HEK293 (cell line): ENCODE measurements around the gene CAB39L.

Source experiments
- CTCF ChIA-PET: fragments of 350-600 bp; formaldehyde crosslinking; extraction: SDS; loops from one replicate; lab custom pipeline; 2021; ENCODE audit warnings: antibody characterized with exemption; lab: Yijun Ruan, JAX
- POLR2A ChIA-PET: fragments of 300-600 bp; formaldehyde crosslinking; extraction: SDS; loops from one replicate; lab custom pipeline; 2020; ENCODE audit warnings: antibody characterized with exemption, inconsistent platforms; lab: Yijun Ruan, JAX
- H3K27ac ChIP-seq: fragments of 200-500 bp; sonication (Bioruptor generic); 2 replicates; pipeline ENCODE4 v1.5.1; 2014; ENCODE audit warnings: low read depth, low read length, control low read depth, inconsistent platforms; ENCODE audit errors: extremely low read depth
- H3K36me3 ChIP-seq, 2 experiments: fragments of 200-500 bp in 1 of 2; sonication (Bioruptor generic) in 1 of 2; 1 replicate in 1 of 2; 2 replicates in 1 of 2; pipeline ENCODE4 v1.5.1; 2014 to 2017; ENCODE audit warnings: inconsistent platforms in 2 of 2, low read length in 2 of 2; ENCODE audit not compliant: control insufficient read depth in 2 of 2, insufficient read depth in 1 of 2
- H3K4me1 ChIP-seq: fragments of 200-500 bp; sonication (Bioruptor generic); 2 replicates; pipeline ENCODE4 v1.5.1; 2014; ENCODE audit warnings: mild to moderate bottlenecking, low read length, inconsistent platforms; ENCODE audit not compliant: control insufficient read depth, insufficient read depth
- H3K4me3 ChIP-seq: 2 replicates; pipeline ENCODE4 v1.5.1; 2011; ENCODE audit warnings: low read depth, mild to moderate bottlenecking, control low read depth, low read length, moderate library complexity
- H3K9me3 ChIP-seq: fragments of 200-500 bp; sonication (Bioruptor generic); 2 replicates; pipeline ENCODE4 v1.5.1; 2014; ENCODE audit warnings: low read depth, low read length, inconsistent platforms; ENCODE audit not compliant: control insufficient read depth, insufficient read depth
- EGR2 ChIP-seq: fragments of 450-650 bp; formaldehyde crosslinking; IDR thresholded peaks from 2 replicates; pipeline ENCODE4 v1.5.1; 2016; ENCODE audit warnings: low read depth, missing biosample characterization, missing genetic modification characterization
- HOXA7 ChIP-seq: sonication (generic); formaldehyde crosslinking; IDR thresholded peaks from 2 replicates; pipeline ENCODE4 v1.8.1; 2022; ENCODE audit warnings: missing genetic modification reagents, borderline replicate concordance
- HOXD13 ChIP-seq: sonication (generic); formaldehyde crosslinking; IDR thresholded peaks from 2 replicates; pipeline ENCODE4 v1.8.0; 2022; ENCODE audit warnings: missing genetic modification reagents, borderline replicate concordance
- KLF8 ChIP-seq: fragments of 450-650 bp; formaldehyde crosslinking; IDR thresholded peaks from 2 replicates; pipeline ENCODE4 v1.5.1; 2016; ENCODE audit warnings: missing biosample characterization, missing genetic modification characterization
- SP3 ChIP-seq: fragments of 450-650 bp; formaldehyde crosslinking; IDR thresholded peaks from 2 replicates; pipeline ENCODE4 v1.5.1; 2016; ENCODE audit warnings: missing biosample characterization, missing genetic modification characterization
- SP7 ChIP-seq: fragments of 450-650 bp; formaldehyde crosslinking; IDR thresholded peaks from 2 replicates; pipeline ENCODE4 v1.5.1; 2016; ENCODE audit warnings: missing biosample characterization, missing genetic modification characterization
- ZBTB8A ChIP-seq: fragments of 450-650 bp; formaldehyde crosslinking; IDR thresholded peaks from 2 replicates; pipeline ENCODE4 v1.5.1; 2016; ENCODE audit warnings: missing biosample characterization, missing genetic modification characterization
- ZFP3 ChIP-seq: fragments of 450-650 bp; formaldehyde crosslinking; IDR thresholded peaks from 2 replicates; pipeline ENCODE4 v1.5.1; 2016; ENCODE audit warnings: low read depth, missing biosample characterization, missing genetic modification characterization
- ZNF324 ChIP-seq: fragments of 450-650 bp; formaldehyde crosslinking; IDR thresholded peaks from 2 replicates; pipeline ENCODE4 v1.5.1; 2016; ENCODE audit warnings: missing biosample characterization, missing genetic modification characterization
- ZNF404 ChIP-seq: fragments of 450-650 bp; formaldehyde crosslinking; IDR thresholded peaks from 2 replicates; pipeline ENCODE4 v1.5.1; 2017; ENCODE audit warnings: missing biosample characterization, missing genetic modification characterization
- ZNF501 ChIP-seq: fragments of 450-650 bp; formaldehyde crosslinking; IDR thresholded peaks from 2 replicates; pipeline ENCODE4 v1.5.1; 2016; ENCODE audit warnings: missing biosample characterization, missing genetic modification characterization
- ZNF529 ChIP-seq: fragments of 450-650 bp; formaldehyde crosslinking; IDR thresholded peaks from 2 replicates; pipeline ENCODE4 v1.5.1; 2017; ENCODE audit warnings: missing genetic modification characterization, missing biosample characterization; ENCODE audit not compliant: insufficient replicate concordance
- ZNF670 ChIP-seq: fragments of 450-650 bp; formaldehyde crosslinking; IDR thresholded peaks from 2 replicates; pipeline ENCODE4 v1.5.1; 2016; ENCODE audit warnings: missing biosample characterization, missing genetic modification characterization, low read depth
- ZNF747 ChIP-seq: fragments of 450-650 bp; formaldehyde crosslinking; IDR thresholded peaks from 2 replicates; pipeline ENCODE4 v1.5.1; 2016; ENCODE audit warnings: missing biosample characterization, missing genetic modification characterization
- ZNF776 ChIP-seq: fragments of 450-650 bp; formaldehyde crosslinking; IDR thresholded peaks from 2 replicates; pipeline ENCODE4 v1.5.0; 2017; ENCODE audit warnings: missing biosample characterization, missing genetic modification characterization, borderline replicate concordance
- ZNF785 ChIP-seq: fragments of 450-650 bp; formaldehyde crosslinking; IDR thresholded peaks from 2 replicates; pipeline ENCODE4 v1.5.1; 2016; ENCODE audit warnings: missing biosample characterization, missing genetic modification characterization
- TF ChIP-seq, protein P1 (sequence below): IDR thresholded peaks from 2 replicates; pipeline ENCODE4 v1.6.1; 2011; ENCODE audit warnings: mild to moderate bottlenecking, low read depth, low read length, borderline replicate concordance
- TF ChIP-seq, protein P2 (sequence below): fragments of 450-650 bp; formaldehyde crosslinking; IDR thresholded peaks from 2 replicates; pipeline ENCODE4 v1.5.1; 2016; ENCODE audit warnings: missing biosample characterization, missing genetic modification characterization
- TF ChIP-seq, protein P3 (sequence below): fragments of 450-650 bp; formaldehyde crosslinking; IDR thresholded peaks from 2 replicates; pipeline ENCODE4 v1.5.1; 2016; ENCODE audit warnings: missing biosample characterization, missing genetic modification characterization

The CAB39L gene

DNA sequence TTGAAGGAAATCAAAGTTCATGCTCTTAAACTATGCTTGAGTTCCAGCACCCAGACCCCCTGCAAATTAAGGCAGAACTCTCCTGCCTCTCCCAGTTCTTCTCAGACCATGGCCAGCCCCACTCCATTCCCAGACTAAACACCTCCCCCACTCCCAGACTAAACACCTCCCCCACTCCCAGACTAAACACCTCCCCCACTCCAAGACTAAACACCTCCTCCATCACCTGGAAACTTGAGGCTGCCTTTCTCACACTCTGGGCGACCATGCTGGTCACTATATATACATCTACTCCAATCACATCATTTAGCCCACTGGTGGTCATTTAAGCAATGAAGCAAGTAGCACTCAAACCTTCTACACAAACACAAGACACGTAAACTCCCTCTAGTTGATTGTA lies 57.2 kb downstream of the CAB39L start (continued):
- TF ChIP-seq, protein P1, sequence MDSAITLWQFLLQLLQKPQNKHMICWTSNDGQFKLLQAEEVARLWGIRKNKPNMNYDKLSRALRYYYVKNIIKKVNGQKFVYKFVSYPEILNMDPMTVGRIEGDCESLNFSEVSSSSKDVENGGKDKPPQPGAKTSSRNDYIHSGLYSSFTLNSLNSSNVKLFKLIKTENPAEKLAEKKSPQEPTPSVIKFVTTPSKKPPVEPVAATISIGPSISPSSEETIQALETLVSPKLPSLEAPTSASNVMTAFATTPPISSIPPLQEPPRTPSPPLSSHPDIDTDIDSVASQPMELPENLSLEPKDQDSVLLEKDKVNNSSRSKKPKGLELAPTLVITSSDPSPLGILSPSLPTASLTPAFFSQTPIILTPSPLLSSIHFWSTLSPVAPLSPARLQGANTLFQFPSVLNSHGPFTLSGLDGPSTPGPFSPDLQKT = no peak
- TF ChIP-seq, all 188 proteins: peak for 0

DNA sequence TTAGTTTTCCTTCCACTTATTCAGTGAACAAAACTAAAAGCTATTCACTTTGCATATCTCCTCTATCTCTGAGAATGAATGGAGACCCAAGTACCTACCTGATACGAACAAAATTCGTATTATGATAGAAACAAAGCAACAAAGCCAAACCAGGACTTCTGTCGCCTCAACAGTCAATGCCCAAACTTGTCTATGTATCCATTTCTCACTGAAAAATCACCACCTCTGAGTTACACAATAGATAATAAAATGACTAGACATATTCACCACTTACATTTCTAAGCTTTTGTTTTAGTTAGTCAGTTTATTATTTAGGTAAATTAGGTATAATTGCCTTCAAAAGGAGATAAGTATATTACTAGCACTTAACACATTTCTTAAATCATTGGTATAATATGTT lies 67.7 kb downstream of the CAB39L start:
- no peaks in the 10 kb centered on the region for H3K36me3 ChIP-seq
- no peak overlapping the region for H3K4me3 ChIP-seq
- ChIA-PET CTCF (interaction anchor here (2.2 kb wide), 1 partner anchor 21 kb away, joined by 4 read pairs; no protein-coding TSS in a partner anchor), POLR2A (no interaction called here)
- H3K9me3 ChIP-seq = no peaks in the 10 kb centered on the region
- peaks cover 9% of the 10 kb centered on the region; the same call in 1 of the 2 replicates for H3K4me1 ChIP-seq
- no peak overlapping the region for H3K27ac ChIP-seq
- TF ChIP-seq EGR2 = no peak
- TF ChIP-seq ZNF404 (tag by site-specific recombination) = no peak
- TF ChIP-seq, protein P2, sequence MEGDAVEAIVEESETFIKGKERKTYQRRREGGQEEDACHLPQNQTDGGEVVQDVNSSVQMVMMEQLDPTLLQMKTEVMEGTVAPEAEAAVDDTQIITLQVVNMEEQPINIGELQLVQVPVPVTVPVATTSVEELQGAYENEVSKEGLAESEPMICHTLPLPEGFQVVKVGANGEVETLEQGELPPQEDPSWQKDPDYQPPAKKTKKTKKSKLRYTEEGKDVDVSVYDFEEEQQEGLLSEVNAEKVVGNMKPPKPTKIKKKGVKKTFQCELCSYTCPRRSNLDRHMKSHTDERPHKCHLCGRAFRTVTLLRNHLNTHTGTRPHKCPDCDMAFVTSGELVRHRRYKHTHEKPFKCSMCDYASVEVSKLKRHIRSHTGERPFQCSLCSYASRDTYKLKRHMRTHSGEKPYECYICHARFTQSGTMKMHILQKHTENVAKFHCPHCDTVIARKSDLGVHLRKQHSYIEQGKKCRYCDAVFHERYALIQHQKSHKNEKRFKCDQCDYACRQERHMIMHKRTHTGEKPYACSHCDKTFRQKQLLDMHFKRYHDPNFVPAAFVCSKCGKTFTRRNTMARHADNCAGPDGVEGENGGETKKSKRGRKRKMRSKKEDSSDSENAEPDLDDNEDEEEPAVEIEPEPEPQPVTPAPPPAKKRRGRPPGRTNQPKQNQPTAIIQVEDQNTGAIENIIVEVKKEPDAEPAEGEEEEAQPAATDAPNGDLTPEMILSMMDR (tag by site-specific recombination) = no peak
- no peak for TF ChIP-seq HOXD13 (CRISPR knock-in tag)
- TF ChIP-seq ZNF529 = no peak
- no peak for TF ChIP-seq ZFP3 (tag by site-specific recombination)
- no peak for TF ChIP-seq ZNF324 (tag by site-specific recombination)
- no peak for TF ChIP-seq ZNF501
- TF ChIP-seq, protein P3, sequence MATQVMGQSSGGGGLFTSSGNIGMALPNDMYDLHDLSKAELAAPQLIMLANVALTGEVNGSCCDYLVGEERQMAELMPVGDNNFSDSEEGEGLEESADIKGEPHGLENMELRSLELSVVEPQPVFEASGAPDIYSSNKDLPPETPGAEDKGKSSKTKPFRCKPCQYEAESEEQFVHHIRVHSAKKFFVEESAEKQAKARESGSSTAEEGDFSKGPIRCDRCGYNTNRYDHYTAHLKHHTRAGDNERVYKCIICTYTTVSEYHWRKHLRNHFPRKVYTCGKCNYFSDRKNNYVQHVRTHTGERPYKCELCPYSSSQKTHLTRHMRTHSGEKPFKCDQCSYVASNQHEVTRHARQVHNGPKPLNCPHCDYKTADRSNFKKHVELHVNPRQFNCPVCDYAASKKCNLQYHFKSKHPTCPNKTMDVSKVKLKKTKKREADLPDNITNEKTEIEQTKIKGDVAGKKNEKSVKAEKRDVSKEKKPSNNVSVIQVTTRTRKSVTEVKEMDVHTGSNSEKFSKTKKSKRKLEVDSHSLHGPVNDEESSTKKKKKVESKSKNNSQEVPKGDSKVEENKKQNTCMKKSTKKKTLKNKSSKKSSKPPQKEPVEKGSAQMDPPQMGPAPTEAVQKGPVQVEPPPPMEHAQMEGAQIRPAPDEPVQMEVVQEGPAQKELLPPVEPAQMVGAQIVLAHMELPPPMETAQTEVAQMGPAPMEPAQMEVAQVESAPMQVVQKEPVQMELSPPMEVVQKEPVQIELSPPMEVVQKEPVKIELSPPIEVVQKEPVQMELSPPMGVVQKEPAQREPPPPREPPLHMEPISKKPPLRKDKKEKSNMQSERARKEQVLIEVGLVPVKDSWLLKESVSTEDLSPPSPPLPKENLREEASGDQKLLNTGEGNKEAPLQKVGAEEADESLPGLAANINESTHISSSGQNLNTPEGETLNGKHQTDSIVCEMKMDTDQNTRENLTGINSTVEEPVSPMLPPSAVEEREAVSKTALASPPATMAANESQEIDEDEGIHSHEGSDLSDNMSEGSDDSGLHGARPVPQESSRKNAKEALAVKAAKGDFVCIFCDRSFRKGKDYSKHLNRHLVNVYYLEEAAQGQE (tag by site-specific recombination) = no peak
- TF ChIP-seq ZNF747 (tag by site-specific recombination) = no peak
- no peak for TF ChIP-seq HOXA7
- TF ChIP-seq KLF8 (tag by site-specific recombination) = no peak
- no peak for TF ChIP-seq ZNF670 (tag by site-specific recombination)
- no peak for TF ChIP-seq ZNF785 (tag by site-specific recombination)
- TF ChIP-seq SP3 (tag by site-specific recombination) = no peak
- TF ChIP-seq SP7 (tag by site-specific recombination) = no peak
- no peak for TF ChIP-seq ZBTB8A
- no peak for TF ChIP-seq ZNF776 (tag by site-specific recombination)
